Stomach (tissue), 9 donors: ENCODE results near the gene FREM1. TPM values are rescaled to one million over a fixed set of nuclear protein-coding genes. Genes with fewer than 3 reads are reported as not detected.

Experiments
- DNase-seq, 2 donors: peaks; one replicate each; pipeline versions ENCODE4 v3.0.0 to v3.0.0-alpha.2; 2013 to 2019
- H3K27ac ChIP-seq, 5 donors: fragments of 200-600 bp in 4 of 5; sonication (generic) in 4 of 5; one replicate each; pipeline ENCODE4 v1.5.1; 2013 to 2019; ENCODE audit warnings: mild to moderate bottlenecking in 1 of 5, moderate library complexity in 1 of 5
- H3K27me3 ChIP-seq, 3 donors: fragments of 200-600 bp; sonication (generic); one replicate each; pipeline ENCODE4 v1.5.1; 2017 to 2019; ENCODE audit warnings: mixed run types in 1 of 3
- H3K36me3 ChIP-seq, 4 donors: fragments of 200-600 bp; sonication (generic); 1 replicate in 3 of 4; 2 replicates in 1 of 4; pipeline ENCODE4 v1.5.1; 2016 to 2019
- H3K4me1 ChIP-seq, 4 donors: fragments of 200-600 bp; sonication (generic); one replicate each; pipeline ENCODE4 v1.5.1; 2016 to 2019
- H3K4me3 ChIP-seq, 4 donors: fragments of 200-600 bp; sonication (generic) in 3 of 4; one replicate each; pipeline ENCODE4 v1.5.1; 2016 to 2019; ENCODE audit warnings: mild to moderate bottlenecking in 1 of 4
- H3K9me3 ChIP-seq, 4 donors: fragments of 200-600 bp; sonication (generic); one replicate each; pipeline ENCODE4 v1.5.1; 2016 to 2019
- EP300 ChIP-seq: sonication (generic); formaldehyde crosslinking; IDR thresholded peaks from one replicate; pipeline ENCODE4 v1.6.1; 2017; ENCODE audit warnings: antibody characterized with exemption
- POLR2A ChIP-seq, 4 donors: fragments of 450-650 bp; IDR thresholded peaks; one replicate each; pipeline ENCODE4 v1.6.1; 2016; ENCODE audit warnings: antibody characterized with exemption in 4 of 4, control low read depth in 2 of 4, mild to moderate bottlenecking in 1 of 4, moderate library complexity in 1 of 4
- POLR2AphosphoS5 ChIP-seq, 3 donors: sonication (generic); formaldehyde crosslinking; IDR thresholded peaks; one replicate each; pipeline ENCODE4 v1.6.1; 2016; ENCODE audit warnings: antibody characterized with exemption in 3 of 3
- WGBS, 5 donors: extraction: QIAGEN DNeasy Blood & Tissue Kit in 3 of 5; methylation state at CpG; one replicate each; pipeline versions ENCODE4 v1.1.5 to v1.1.7; 2013 to 2018; 5-methylcytosine and 5-hydroxymethylcytosine counted together
- intact Hi-C: fragments of 100-400 bp; cut with DNase I; formaldehyde crosslinking; loops from one replicate; pipeline ENCODE4 v1.15.1; 2023; ENCODE audit warnings: low total_unique reads
- polyA plus RNA-seq, 3 donors: library from polyadenylated mRNA; stranded (reverse); fragments of 200-250 nt; gene quantifications; one replicate each; pipeline ENCODE4 v1.2.3, GENCODE V29; 2013
- total RNA-seq, 5 donors: library from RNA; depleted of rRNA; stranded (reverse); fragments of >200 nt; gene quantifications; one replicate each; pipeline versions ENCODE4 v1.1.0 to v1.2.3, GENCODE V29; 2014 to 2016
- TF ChIP-seq, protein P1 (sequence below), 7 experiments: fragments of 450-650 bp in 4 of 7; fragments of 200-600 bp in 3 of 7; sonication (generic) in 3 of 7; IDR thresholded peaks; one replicate each; pipeline ENCODE4 v1.5.1; 2016 to 2019; ENCODE audit warnings: antibody characterized with exemption in 7 of 7, control low read depth in 2 of 7, mild to moderate bottlenecking in 1 of 7
- donor health status: healthy with polysubstance abuse.
- donor health status: Bipolar disorder and iron deficiency.
- donor health status: healthy.

Gene FREM1
- total and polyA plus RNA-seq, 8 donors, result 0.12 to 14.7 (median 0.58) TPM; not detected in 1

DNA sequence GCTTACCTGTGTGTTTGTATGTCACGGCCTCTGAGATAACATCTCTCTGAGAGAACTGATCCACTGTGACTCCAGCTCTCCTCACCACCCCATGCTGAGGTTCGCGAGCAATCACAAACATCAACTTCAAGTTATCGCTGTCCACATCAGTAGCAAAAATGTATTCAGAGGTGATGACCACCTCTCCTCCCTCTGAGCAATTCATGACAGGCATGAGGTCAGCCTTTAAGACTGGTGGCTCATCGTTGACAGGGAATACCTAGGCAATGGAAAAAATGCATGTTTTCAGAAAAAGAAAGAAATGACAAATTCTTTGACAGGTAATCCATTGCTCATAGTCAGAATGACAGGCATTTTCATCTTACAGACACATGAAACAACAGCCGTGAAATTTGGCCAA is 97.4 kb downstream of the FREM1 start:
- Histone ChIP-seq H3K4me1 (no peaks in the 10 kb centered on the region), H3K27ac (no peak overlapping the region), H3K9me3 (no peaks in the 10 kb centered on the region), H3K4me3 (no peak overlapping the region), H3K27me3 (no peaks in the 10 kb centered on the region), H3K36me3 (peaks cover 0 to 5% (median 0%) of the 10 kb centered on the region in 4 donors)
- no peak for TF ChIP-seq EP300
- no peak for TF ChIP-seq POLR2A (IDR thresholded peaks at IDR 0.05)
- TF ChIP-seq, protein P1, sequence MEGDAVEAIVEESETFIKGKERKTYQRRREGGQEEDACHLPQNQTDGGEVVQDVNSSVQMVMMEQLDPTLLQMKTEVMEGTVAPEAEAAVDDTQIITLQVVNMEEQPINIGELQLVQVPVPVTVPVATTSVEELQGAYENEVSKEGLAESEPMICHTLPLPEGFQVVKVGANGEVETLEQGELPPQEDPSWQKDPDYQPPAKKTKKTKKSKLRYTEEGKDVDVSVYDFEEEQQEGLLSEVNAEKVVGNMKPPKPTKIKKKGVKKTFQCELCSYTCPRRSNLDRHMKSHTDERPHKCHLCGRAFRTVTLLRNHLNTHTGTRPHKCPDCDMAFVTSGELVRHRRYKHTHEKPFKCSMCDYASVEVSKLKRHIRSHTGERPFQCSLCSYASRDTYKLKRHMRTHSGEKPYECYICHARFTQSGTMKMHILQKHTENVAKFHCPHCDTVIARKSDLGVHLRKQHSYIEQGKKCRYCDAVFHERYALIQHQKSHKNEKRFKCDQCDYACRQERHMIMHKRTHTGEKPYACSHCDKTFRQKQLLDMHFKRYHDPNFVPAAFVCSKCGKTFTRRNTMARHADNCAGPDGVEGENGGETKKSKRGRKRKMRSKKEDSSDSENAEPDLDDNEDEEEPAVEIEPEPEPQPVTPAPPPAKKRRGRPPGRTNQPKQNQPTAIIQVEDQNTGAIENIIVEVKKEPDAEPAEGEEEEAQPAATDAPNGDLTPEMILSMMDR (IDR thresholded peaks at IDR 0.05), result no peak
- no peak for TF ChIP-seq POLR2AphosphoS5 (IDR thresholded peaks at IDR 0.05)
- no peak for DNase-seq
- 83 to 88% (median 87%) methylated on average over 6 of the region's 6 CpGs for WGBS, 5 donors
- intact Hi-C loops, result no loop called here

DNA sequence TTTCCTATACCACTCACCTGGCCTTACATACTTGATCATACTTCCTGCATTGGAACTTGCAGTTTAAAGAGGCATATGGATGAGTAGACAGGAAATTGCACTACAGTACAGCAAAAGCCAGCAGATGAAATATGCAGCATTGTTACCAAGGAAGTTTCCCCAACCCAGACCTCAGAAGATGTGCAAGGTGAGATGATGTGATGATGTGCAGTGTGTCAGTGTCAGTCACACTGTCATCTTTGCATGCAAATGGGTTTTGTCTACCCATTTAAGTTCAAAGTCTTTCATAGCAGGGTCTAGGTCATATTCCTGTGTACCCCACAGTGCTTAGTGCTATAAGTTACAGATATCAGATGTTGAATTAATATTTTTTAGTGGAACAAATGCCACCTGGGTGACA is 98.4 kb downstream of the FREM1 start:
- no peak overlapping the region for H3K27ac ChIP-seq
- no peaks in the 10 kb centered on the region for H3K9me3 ChIP-seq
- no peaks in the 10 kb centered on the region for H3K4me1 ChIP-seq
- peaks cover 0 to 5% (median 0%) of the 10 kb centered on the region in 4 donors for H3K36me3 ChIP-seq
- DNase-seq, result no peak
- no peak overlapping the region for H3K4me3 ChIP-seq
- TF ChIP-seq POLR2AphosphoS5 (IDR thresholded peaks at IDR 0.05) (no peak), POLR2A (IDR thresholded peaks at IDR 0.05) (no peak)
- H3K27me3 ChIP-seq, result no peaks in the 10 kb centered on the region
- intact Hi-C loops, result no loop called here

DNA sequence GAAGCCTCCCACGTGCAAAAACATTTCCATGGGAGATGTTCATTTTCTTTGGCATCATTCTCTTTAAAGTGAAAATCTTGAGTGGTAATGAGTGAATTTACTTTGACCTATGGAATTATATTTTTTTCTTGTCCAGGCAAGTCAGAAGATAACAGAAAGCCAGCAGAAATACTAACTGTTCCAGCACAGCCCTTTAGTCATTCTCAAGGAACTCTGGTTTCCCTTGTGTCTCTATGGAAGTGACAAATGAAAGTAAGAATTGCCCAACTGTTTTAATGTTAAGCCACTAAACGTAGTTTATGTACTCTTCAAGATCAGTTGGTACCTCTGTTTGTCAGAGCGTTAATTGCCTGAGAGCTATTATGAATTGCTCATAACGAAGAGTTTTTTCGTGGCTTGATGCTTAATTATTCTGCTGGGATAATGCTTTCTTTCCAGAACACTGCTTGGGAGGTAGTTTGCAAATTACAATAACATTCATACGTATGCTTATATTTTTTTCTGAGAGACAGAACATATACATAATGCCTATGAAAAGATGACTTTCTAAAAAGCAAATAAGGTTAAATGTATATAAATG is 103.2 kb downstream of the FREM1 start:
- Histone ChIP-seq H3K27me3 (no peaks in the 10 kb centered on the region), H3K36me3 (peaks cover 0 to 5% (median 0%) of the 10 kb centered on the region in 4 donors), H3K4me1 (no peaks in the 10 kb centered on the region), H3K9me3 (no peaks in the 10 kb centered on the region), H3K4me3 (no peak overlapping the region), H3K27ac (no peak overlapping the region)
- intact Hi-C loops, result no loop called here
- no peak for DNase-seq
- 72 to 83% (median 77%) methylated on average over 6 of the region's 6 CpGs for WGBS, 5 donors
- TF ChIP-seq POLR2AphosphoS5 (IDR thresholded peaks at IDR 0.05) (no peak), EP300 (no peak), POLR2A (IDR thresholded peaks at IDR 0.05) (no peak)
- TF ChIP-seq, protein P1 (IDR thresholded peaks at IDR 0.05), result no peak

DNA sequence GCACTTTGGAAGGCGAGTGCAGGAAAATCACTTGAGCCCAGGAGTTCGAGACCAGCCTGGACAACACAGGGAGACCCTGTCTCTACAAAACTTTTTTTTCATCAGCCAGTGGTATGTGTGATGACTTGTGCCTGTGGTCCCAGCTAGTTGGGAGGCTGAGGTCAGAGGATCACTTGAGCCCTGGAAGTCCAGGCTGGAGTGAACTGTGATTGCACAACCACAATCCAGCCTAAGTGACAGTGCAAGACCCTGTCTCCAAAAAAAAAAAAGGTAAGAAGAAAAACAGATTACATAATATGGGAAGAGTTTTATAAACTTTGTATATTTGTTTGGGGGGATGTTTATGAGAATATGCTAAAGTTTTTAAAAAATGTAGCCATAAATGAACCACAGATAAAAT is 111.2 kb downstream of the FREM1 start:
- TF ChIP-seq, protein P1 (IDR thresholded peaks at IDR 0.05), result no peak
- TF ChIP-seq POLR2AphosphoS5 (IDR thresholded peaks at IDR 0.05), result no peak
- TF ChIP-seq POLR2A (IDR thresholded peaks at IDR 0.05), result no peak
- intact Hi-C loops, result no loop called here
- H3K9me3 ChIP-seq, result no peaks in the 10 kb centered on the region
- no peaks in the 10 kb centered on the region for H3K36me3 ChIP-seq
- H3K4me1 ChIP-seq, result no peaks in the 10 kb centered on the region
- H3K27me3 ChIP-seq, result no peaks in the 10 kb centered on the region
- no peak overlapping the region for H3K27ac ChIP-seq
- no peak for DNase-seq
- H3K4me3 ChIP-seq, result no peak overlapping the region
- WGBS, 5 donors, result 89 to 100% (median 93%) methylated on average over 2 of the region's 2 CpGs

DNA sequence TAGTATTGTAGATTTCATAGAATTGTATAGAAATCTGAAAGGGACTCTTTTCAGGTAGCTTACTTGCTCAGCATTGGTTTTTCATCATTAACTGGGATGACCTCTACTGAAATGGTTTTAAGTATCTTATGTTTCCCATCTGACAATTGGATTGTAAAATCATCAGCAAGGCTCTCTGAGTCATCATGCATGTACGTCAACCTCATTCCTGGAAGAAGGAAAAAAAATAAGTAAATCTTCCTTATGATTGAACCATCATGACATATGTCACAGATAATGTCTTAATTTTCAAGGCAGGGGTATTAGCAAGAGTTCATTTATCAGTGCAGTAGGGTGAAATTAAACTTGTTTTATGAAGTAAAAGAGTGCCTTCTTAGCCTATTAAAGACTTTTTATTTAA is 112.8 kb downstream of the FREM1 start:
- Histone ChIP-seq H3K27me3 (no peaks in the 10 kb centered on the region), H3K4me1 (no peaks in the 10 kb centered on the region), H3K4me3 (no peak overlapping the region), H3K9me3 (no peaks in the 10 kb centered on the region), H3K36me3 (no peaks in the 10 kb centered on the region), H3K27ac (no peak overlapping the region)
- 47 to 90% (median 65%) methylated on average over 1 of the region's 1 CpG for WGBS, 5 donors
- TF ChIP-seq EP300, result no peak
- TF ChIP-seq POLR2A (IDR thresholded peaks at IDR 0.05), result no peak
- TF ChIP-seq POLR2AphosphoS5 (IDR thresholded peaks at IDR 0.05), result no peak
- TF ChIP-seq, protein P1 (IDR thresholded peaks at IDR 0.05), result no peak
- no peak for DNase-seq
- intact Hi-C loops, result no loop called here
